AG08396 (cell line): ENCODE data around the gene PPP1R8.
A peak's percentile ranks its signal among the peaks of the same experiment; 100 is the strongest.
"Not testable (repeated sequence)": the region's sequence is repeated elsewhere in the genome, so short reads cannot be mapped to it uniquely, and the experiment has no call there.

Source experiments
- DNase-seq: peaks from one replicate; pipeline ENCODE4 v3.0.0; 2012; ENCODE audit warnings: low spot score, mixed read lengths

The PPP1R8 gene

DNA sequence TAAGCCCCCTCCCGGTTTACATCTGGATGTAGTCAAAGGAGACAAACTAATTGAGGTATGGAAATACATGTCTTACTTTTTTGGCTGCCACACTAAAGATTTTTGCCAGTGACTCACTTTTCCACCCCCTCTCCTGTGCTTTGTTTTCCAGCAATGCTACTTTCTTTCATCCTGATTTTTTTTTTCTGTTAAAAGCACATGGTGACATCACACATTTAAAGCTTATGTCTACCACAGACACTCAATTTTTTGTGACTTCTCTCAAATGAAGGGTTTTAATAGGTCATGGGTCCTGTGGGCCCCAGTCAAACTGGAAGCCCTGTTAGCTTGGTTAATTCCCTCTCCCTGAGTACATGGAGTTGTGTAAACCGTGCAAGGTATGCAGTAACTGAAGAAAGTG, 2.2 kb downstream of the PPP1R8 start:
- no peak for DNase-seq

DNA sequence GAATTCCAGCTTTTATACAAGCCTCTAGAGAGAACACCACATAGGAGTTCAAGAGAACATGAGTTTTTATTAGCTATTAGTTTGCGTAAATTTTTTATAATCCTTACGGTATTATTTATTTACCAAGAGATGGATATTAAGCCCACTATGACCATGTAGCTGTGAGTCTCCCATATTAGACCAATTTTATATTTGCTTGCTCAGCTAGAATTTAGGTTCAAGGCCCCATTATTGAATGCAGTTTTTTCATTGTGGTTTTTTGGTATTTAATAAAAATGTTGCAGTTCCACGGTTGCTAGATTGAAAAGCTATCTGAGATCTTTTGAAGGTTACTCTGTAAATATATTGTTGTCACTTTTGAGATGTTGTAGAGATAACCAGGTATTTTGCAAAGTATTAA, 2.9 kb downstream of the PPP1R8 start:
- no peak for DNase-seq

DNA sequence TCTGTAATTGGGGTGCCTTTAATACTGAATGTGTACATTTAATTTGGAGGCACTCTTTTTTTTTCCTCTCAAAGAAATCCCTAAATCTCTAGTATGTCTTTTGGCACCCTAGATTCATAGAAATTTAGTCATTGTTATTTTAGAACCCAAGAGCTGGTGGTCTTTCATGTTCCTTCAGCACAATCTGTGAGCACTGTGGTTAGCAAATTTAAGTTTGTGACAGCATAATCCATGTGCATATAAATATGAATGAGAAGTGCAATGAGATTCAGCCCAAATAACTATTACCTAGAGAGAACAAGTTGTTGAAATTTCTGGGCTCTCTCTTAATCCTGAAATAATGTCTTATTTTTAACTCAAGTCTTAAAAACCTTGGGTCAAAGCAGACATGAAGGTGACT, 4.5 kb downstream of the PPP1R8 start:
- no peak for DNase-seq

DNA sequence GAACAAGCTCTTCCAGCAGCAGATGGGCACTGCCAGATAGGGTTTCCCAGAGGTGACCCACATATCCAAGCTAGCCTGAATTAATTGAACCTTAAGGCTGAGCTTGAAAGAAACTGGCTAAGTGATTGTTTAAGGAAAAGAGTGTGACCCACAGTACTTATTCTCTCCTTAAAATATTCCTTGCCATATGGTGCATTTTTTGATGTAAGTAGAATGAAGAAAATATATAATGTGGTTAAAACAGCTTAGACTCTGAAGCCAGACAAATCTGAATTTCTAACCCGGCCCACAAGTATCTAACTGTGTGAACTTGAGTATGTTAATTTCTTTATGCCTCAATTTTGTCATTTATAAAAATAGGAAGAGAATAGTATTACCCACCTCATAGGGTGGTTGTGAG, 4.9 kb downstream of the PPP1R8 start:
- DNase-seq = no peak

DNA sequence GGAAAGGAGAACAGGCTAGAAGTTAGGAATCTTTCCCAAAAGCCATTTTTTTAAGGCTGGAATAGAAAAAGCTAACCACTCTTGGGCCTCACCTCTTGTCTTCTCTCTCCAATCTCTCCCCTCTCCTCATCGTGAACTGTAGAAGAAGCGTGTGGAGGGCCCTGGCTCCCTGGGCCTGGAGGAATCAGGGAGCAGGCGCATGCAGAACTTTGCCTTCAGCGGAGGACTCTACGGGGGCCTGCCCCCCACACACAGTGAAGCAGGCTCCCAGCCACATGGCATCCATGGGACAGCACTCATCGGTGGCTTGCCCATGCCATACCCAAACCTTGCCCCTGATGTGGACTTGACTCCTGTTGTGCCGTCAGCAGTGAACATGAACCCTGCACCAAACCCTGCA, 19.4 kb downstream of the PPP1R8 start:
- no peak for DNase-seq

DNA sequence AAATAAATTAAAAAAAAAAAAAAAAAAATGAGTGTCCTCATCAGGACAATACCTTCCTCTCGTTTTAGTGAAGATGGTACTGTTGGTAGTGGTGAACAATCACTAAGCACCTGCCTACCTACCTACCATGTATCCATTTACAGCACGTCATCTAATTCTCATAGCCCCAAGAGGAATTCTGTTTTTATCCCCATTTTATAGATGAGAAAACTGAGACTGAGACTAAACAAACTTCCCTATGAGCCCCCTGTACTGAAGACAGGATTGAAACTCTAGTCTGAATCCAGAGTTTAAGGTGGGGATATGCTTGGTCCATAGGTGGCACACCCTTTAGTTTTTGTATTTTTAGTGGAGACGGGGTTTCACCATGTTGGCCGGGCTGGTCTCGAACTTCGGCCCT, 24.5 kb downstream of the PPP1R8 start:
- DNase-seq = no peak

DNA sequence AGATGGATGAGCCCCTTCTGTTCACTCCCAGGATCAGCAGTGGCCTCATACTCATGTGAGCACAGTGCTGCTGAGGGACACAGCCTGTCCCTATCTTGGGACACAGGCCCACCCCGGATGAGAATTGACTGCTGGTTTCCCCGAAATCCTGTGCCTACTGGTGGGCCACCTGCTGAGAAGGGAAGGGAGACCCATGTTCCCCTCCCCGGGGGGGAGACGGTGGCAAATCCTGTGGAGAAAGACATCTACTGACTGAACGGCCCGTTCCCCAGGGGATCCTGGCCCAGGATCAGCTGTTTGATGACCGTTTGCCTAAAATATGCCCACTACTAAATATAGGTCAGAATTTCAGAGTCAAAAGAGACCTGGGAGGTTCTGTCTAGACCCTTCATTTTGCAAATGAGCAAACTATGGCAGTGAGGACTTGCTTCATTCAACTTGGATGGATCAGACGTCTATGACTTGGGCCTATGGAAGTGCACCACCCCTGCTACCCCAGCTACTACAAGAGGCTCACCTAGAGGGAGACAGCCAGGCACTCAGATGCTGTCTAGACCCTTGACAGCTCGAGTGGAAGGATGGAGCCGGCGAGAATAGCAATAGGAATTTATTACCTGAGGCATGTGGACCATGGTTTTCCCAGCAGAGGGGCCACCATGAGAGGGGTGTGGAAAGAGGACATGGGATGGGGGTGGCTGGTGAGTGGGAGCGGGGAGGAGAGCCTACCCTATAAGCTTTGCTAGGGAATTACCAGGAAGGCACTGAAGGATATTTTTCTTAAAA, 26.2 kb downstream of the PPP1R8 start:
- DNase-seq = no peak

DNA sequence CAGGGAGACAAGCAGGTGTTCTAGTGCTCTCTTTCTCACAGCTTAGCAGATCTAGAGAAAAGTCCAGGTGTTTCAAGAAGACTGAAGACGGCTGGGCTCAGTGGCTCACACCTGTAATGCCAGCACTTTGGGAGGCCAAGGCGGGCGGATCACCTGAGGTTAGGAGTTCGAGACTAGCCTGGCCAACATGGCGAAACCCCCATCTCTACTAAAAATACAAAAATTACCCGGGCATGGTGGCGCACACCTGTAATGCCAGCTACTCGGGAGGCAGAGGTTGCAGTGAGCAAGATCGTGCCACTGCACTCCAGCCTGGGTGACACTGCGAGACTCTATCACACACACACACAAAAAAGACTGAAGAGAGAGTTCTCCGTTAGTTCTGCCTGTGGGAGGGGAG, 27.0 kb downstream of the PPP1R8 start:
- not testable (repeated sequence) for DNase-seq

DNA sequence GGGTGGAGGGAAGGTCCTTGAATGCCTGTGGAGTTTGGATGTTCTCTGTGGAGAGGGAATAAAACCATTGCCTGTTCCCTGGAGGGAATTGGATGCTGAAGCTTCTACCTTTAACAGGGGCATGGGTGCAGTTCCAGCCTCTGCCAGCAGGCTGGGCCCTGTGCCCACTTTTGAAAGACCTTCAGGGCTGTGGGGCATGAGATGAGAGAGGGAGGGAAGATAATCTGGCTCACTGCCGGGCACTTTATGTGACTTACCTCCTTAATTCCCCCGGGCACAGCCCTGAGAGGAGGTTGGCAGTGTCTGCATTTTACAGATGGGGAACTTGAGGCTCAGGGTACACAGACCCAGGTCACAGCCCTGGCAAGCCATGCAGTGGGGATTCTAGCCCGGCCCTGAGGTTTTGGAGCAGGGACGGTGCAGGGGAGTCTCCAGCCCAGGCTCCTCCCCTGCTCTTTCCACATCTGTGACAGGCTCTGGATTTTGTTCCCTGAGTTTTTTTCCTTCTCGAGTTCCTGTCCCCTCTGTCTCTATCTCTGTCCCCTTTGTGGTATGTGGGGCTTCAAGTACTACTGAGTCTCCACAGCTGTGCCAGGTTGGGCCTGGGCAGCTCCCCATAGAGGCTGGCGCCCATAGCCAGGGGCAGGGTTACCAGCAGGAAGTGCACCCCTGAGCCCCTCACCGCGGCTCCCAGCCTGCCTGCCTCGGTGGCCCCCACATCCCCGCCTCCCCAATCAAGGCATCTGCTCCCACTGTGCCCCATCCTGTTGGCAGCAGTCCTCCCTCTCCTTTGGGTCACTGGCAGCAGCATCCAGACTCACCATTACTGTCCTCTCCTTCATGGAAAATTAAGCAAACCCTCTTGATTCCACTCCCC, 27.7 kb downstream of the PPP1R8 start:
- DNase-seq = peak; percentile 84

DNA sequence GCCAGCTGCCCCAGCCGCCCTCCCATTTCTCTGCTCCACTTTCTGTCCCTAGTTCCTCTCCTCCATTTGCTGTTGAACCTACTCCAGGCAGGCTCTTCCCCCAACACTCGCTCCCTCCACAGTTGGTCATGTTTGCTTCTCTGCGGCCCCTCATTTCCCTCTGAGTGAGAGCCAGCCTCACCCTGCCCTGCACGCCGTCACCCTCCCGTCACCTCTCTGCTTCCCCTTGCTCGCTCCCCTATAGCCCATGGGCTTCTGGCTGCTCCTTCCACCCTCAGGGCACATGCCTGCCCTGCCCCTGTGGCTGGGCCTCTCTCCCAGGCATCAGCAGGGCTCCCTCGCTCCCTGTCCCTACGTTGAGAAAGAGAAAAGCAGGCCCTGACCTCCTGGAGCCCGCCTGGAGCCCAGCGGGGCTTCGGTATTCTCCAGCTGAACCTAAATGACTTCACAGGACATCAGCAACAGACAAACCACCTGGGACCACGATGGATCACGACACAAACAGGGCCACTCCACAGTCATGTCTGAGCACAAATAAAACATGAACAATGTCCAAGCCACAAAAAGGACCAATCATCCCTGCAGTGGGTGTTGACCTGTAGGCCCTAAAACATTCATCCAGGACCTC, 28.5 kb downstream of the PPP1R8 start:
- DNase-seq = no peak

DNA sequence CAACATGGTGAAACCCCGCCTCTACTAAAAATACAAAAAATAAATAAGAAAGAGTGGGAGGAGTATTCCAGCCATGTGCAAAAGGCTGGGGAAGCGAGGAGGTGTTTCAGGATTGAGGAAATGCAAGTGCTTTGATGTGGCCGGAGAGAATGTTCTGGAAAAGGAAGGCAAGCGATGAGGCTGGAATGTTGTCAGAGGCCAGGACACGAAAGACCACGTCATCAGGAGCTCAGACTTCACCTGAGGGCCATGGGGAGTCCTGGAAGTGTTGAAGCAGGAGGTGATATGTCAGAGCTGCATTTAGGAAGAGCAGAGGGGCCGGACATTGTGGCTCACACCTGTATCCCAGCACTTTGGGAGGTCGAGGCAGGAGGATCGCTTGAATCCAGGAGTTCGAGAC, 30.9 kb downstream of the PPP1R8 start:
- DNase-seq = no peak

DNA sequence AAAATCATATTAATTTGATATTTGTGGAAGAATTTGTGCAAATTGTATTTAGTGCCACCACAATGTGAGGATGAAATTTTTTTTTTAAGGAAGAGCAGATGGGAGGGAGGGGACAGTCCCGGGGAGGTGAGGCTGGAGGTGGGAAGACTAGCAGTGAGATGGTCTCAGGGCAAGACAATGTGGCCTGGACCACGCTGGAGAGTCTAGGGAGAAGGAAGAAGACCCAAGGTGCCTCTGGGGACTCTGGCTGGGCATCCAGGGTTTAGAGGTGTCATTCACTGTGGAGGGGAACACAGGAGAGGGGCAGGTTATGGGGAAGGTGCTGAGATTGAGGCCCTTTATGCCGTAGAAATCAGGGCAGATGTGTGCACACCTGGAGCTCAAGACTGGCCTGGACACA, 31.4 kb downstream of the PPP1R8 start:
- no peak for DNase-seq

DNA sequence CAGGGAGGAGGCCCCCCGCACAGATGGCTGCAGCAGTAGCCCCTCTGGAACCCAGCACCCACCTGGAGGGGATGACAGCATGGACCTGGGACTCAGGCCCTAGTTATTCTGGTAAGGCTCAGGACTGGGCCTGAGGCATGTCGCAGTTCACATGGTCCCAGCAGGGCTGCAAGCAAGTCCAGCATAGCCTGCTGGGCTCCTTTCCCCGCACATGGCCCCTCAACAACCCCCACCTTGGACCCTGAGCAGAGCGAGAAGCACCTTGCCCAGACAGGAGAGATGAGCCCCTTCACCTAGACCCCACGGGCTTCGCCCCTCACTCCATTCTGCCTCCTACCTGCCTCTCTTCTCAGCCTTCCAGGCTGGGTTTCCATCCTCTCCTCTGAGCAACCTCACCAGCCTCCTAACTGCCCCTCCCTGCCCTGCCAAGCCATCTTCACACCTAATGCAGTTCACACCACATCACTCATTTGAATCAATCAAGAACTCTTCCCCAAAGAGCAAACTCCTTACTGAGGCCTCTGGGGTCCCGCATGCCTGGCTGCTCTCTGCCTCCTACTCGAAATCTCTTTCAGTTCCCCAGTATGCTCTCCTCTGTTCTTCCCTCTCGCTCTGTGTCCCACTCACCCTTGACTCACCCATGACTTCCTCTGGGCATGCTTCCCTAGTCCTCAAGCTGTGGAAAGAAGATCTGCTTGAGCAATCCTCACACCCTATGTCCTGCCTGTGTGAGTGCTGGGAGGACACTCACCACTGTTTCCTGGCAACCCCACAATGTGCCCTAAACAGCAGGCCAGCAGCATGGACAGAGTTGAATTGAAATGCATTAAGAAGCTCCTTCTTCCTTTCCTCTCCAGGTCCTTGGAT, 32.3 kb downstream of the PPP1R8 start:
- peak; percentile 92 for DNase-seq

DNA sequence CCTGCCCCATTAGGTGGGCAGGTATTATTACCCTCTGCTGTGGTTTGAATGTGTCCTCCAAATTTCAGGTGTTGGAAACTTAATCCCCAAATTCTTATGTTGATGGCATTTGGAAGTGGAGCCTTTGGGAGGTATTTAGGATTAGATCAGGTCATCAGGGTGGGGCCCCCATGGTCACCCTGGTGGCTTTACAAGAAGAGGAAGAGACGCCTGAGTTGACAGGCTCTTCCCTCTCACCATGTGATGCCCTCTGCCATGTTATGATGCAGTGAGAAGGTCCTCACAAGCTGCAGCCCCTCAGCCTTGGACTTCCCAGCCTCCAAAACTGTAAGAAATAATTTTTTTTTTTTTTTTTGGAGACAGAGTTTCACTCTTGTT, 32.9 kb downstream of the PPP1R8 start:
- no peak for DNase-seq

DNA sequence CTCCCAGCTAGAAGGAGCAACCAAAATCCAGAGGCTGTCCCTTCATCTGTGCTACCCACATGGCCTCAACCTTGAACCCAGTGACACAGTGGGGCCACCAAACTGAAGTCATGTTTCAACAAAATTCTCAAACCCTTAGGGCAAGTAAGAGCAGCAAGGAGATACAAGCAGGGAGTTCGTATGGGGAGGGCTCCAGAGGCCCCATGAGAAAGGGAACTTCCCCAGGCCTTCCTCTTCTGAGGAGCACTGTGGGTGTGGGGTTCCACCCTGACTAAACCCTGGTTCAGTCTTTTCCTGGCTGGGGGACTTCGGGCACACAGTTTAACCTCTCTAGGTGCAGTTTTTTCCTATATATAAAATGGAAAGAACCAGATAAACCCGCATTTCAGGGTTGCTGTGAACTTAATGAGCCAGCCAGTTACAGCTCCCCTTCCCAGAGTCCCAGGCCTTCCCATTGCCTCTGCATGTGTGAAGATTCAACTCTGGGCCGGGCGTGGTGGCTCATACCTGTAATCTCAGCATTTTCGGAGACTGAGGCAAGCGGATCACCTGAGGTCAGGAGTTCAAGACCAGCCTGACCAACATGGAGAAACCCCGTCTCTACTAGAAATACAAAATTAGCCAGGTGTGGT, 33.8 kb downstream of the PPP1R8 start:
- DNase-seq = no peak

DNA sequence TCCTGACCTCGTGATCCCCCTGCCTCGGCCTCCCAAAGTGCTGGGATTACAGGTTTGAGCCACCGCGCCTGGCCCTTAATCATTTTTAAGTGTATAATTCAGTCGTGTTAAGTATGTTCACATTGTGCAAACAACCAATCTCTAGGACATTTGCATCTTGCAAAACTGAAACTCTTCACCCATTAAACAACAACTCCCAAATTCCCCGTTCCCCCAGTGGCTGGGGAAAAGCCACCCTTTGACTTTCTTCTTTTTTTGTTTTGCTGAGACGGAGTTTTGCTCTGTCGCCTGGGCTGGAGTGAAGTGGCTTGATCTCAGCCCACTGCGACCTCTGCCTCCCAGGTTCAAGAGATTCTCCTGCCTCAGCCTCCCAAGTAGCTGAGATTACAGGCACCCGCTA, 35.2 kb downstream of the PPP1R8 start:
- DNase-seq = no peak

DNA sequence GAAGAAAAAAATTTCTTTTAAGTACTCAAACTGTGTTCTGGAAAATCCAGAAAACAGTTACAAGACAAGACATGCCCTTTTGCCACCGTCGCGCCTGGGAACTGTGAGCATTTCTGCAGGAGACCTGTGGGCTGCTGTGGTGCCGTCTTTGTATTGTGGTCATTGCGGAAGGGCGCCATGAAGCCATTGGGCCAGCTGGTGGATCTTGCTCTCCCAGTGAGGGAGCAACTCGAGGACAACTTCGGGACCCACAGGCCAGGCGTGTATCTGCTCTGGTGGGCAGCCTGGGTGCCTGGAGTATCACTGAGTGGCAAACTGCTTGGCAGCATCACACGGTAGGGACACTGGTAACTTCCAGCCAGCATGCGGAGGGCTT, 38.0 kb downstream of the PPP1R8 start:
- no peak for DNase-seq

DNA sequence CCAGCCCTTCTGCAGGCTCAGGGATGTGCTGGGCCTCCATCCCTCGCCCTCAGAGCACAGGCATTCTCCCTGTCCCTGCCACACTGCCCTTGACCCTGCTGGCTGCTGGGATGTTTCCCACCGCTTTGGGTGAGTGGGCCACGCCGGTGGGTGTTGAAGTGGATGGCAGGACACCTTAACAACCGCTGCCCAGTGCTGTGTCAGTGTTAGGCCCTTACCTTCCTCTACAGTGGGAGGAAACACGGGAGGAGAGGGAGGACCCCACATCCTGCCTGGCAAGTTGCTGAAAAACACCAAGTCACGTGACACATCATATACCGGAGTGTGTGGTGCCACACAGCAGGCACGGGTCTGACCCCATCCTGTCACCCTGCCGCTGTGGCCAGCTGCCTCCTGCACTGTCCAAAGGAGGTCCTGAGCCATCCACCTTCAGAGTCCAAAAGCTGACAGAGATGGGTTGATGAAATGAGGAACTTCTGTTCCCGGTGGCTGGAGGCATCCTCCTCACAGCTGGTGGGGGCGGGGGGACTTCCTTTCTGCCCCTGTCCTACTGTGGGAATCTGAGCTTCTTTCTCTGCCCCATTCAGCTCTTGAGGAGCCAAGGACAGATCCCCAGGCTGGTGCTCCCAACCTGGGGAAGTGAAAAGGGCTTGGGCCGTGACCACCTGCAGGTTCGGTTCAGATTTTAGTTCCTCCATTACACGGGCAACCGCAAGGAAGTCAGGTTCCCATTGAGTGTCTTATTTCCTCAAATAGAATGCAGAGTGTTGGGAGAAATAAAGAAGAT, 38.5 kb downstream of the PPP1R8 start:
- no peak for DNase-seq

DNA sequence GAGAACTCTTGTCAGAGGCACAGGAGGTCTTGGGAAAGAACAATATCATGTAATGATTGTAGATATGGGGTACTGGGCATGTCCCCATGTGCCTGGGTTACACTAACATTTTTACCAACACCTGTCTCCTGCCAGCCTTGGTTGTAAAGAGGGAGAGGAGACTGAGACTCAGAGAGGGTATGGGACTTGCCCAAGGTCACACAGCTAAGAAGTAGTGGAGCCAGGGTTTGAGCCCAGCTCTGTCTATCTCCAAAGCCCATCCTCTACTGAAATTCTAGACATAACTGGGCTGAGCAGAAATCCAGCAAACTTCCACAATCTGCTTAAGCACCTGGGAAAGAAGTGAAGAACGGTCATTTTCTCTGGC, 39.1 kb downstream of the PPP1R8 start:
- no peak for DNase-seq

DNA sequence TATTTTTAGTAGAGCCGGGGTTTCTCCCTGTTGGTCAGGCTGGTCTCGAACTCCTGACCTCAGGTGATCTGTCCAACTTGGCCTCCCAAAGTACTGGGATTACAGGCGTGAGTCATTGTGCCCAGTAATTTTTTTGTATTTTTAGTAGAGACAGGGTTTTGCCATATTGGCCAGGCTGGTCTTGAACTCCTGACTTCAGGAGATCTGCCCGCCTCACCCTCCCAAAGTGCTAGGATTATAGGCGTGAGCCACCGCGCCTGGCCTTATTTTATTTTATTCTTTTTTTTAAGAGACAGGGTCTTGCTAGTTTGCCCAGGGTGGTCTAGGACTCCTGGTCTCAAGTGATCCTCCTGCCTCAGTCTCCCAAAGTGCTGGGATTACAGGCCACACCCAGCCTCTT, 40.5 kb downstream of the PPP1R8 start:
- DNase-seq = not testable (repeated sequence)
